Measurements from ENCODE around the gene MITF.

MITF gene

GRCh38 chr3:69823743-69824142 lies 84.5 kb downstream of the MITF start:
- no peaks in the 10 kb centered on the region for H3K36me3 ChIP-seq (ENCODE audit: control insufficient read depth, low read length)
- no peaks in the 10 kb centered on the region for H4K20me1 ChIP-seq (ENCODE audit: control insufficient read depth, insufficient read depth, low read depth, low read length)

DNA sequence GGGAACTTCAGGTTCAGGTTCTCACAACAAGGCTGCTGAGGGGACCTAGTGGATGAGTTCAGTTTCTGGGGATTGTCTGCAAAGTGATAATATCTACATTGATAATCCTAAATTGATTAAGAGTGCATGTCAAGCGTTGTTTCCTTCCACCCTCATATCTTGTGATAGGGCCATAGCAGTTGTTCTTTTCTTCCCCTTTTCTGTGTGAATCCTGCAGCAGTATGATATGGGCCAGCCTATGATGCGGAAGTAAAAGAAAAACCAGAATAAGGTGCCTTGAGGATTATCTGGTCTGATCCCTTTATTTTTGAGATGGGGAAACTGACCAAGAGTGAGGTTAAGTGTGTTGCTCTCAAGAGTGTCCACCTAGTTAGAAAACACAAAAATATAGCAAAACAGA lies 86.2 kb downstream of the MITF start:
- no peak overlapping the region for H3K4me2 ChIP-seq (ENCODE audit: low read length)
- H4K20me1 ChIP-seq (ENCODE audit: control insufficient read depth, insufficient read depth, low read depth, low read length), result no peaks in the 10 kb centered on the region
- no peaks in the 10 kb centered on the region for H3K4me1 ChIP-seq (ENCODE audit: control insufficient read depth, low read length)
- no peaks in the 10 kb centered on the region for H3F3A ChIP-seq (ENCODE audit: control insufficient read depth, insufficient read depth)
- H3K79me2 ChIP-seq (ENCODE audit: control insufficient read depth, low read length), result no peaks in the 10 kb centered on the region
- no peak overlapping the region for H3K4me3 ChIP-seq (ENCODE audit: low read length)
- TF ChIP-seq EZH2phosphoT487 (IDR thresholded peaks at IDR 0.05; ENCODE audit: borderline replicate concordance, low read length), result no peak
- TF ChIP-seq CTCF (IDR thresholded peaks at IDR 0.05; ENCODE audit: low read depth, low read length, poor library complexity, severe bottlenecking), result no peak
- H3K9me2 ChIP-seq (replicated peaks; ENCODE audit: control insufficient read depth, low read length), result no peaks in the 10 kb centered on the region
- H3K27me3 ChIP-seq (ENCODE audit: control insufficient read depth, low read length), result no peaks in the 10 kb centered on the region
- no peak overlapping the region for H3K27ac ChIP-seq (ENCODE audit: low read depth, low read length)
- no peaks in the 10 kb centered on the region for H3K36me3 ChIP-seq (ENCODE audit: control insufficient read depth, low read length)
- no peaks in the 10 kb centered on the region for H3K9me3 ChIP-seq (ENCODE audit: control insufficient read depth, insufficient read depth, low read length)

More at GRCh38 chr3:69823743-69824142, 84.5 kb downstream of the MITF start:
- H3K4me1 ChIP-seq (ENCODE audit: control insufficient read depth, low read length), result no peaks in the 10 kb centered on the region
- no peaks in the 10 kb centered on the region for H3F3A ChIP-seq (ENCODE audit: control insufficient read depth, insufficient read depth)
- no peak overlapping the region for H3K4me3 ChIP-seq (ENCODE audit: low read length)
- TF ChIP-seq CTCF (IDR thresholded peaks at IDR 0.05; ENCODE audit: low read depth, low read length, poor library complexity, severe bottlenecking) (no peak), EZH2phosphoT487 (IDR thresholded peaks at IDR 0.05; ENCODE audit: borderline replicate concordance, low read length) (no peak)
- H3K27ac ChIP-seq (ENCODE audit: low read depth, low read length), result no peak overlapping the region
- H3K27me3 ChIP-seq (ENCODE audit: control insufficient read depth, low read length), result no peaks in the 10 kb centered on the region
- H3K4me2 ChIP-seq (ENCODE audit: low read length), result no peak overlapping the region
- no peaks in the 10 kb centered on the region for H3K9me2 ChIP-seq (replicated peaks; ENCODE audit: control insufficient read depth, low read length)
- no peaks in the 10 kb centered on the region for H3K79me2 ChIP-seq (ENCODE audit: control insufficient read depth, low read length)
- no peaks in the 10 kb centered on the region for H3K9me3 ChIP-seq (ENCODE audit: control insufficient read depth, insufficient read depth, low read length)

- H3K4me2 ChIP-seq (ENCODE audit: low read length), result no peak overlapping the region
- H4K20me1 ChIP-seq (ENCODE audit: control insufficient read depth, insufficient read depth, low read depth, low read length), result no peaks in the 10 kb centered on the region
- H3K27me3 ChIP-seq (ENCODE audit: control insufficient read depth, low read length), result no peaks in the 10 kb centered on the region
- H3F3A ChIP-seq (ENCODE audit: control insufficient read depth, insufficient read depth), result no peaks in the 10 kb centered on the region
- no peaks in the 10 kb centered on the region for H3K79me2 ChIP-seq (ENCODE audit: control insufficient read depth, low read length)
- no peak for TF ChIP-seq CTCF (IDR thresholded peaks at IDR 0.05; ENCODE audit: low read depth, low read length, poor library complexity, severe bottlenecking)
- no peak for TF ChIP-seq EZH2phosphoT487 (IDR thresholded peaks at IDR 0.05; ENCODE audit: borderline replicate concordance, low read length)
- no peaks in the 10 kb centered on the region for H3K36me3 ChIP-seq (ENCODE audit: control insufficient read depth, low read length)
- no peaks in the 10 kb centered on the region for H3K9me2 ChIP-seq (replicated peaks; ENCODE audit: control insufficient read depth, low read length)
- no peak overlapping the region for H3K27ac ChIP-seq (ENCODE audit: low read depth, low read length)
- H3K4me1 ChIP-seq (ENCODE audit: control insufficient read depth, low read length), result no peaks in the 10 kb centered on the region
- no peaks in the 10 kb centered on the region for H3K9me3 ChIP-seq (ENCODE audit: control insufficient read depth, insufficient read depth, low read length)
- no peak overlapping the region for H3K4me3 ChIP-seq (ENCODE audit: low read length)
Measured at GRCh38 chr3:69827127-69827526, 87.9 kb downstream of the MITF start.

DNA sequence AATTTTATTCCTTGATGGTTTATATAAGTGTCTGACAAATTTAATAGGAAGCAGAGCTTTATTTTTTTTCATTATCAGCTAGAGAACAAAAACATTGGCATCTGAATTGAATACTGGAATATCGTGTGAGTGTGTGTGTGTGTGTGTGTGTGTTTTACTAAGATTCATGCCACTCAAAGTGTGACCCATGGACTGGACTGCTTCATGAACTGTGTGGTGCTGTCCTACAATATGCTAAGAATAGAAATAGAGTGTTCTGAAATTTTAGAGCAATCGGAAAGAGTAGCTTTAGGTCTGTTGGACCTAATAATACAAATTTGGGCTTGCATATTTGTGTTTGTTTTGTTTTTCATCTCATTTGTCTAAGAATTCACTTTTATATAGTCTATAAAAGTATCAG lies 89.6 kb downstream of the MITF start:
- no peaks in the 10 kb centered on the region for H3K9me3 ChIP-seq (ENCODE audit: control insufficient read depth, insufficient read depth, low read length)
- H3F3A ChIP-seq (ENCODE audit: control insufficient read depth, insufficient read depth), result no peaks in the 10 kb centered on the region
- no peak overlapping the region for H3K4me3 ChIP-seq (ENCODE audit: low read length)
- no peaks in the 10 kb centered on the region for H3K9me2 ChIP-seq (replicated peaks; ENCODE audit: control insufficient read depth, low read length)
- H3K79me2 ChIP-seq (ENCODE audit: control insufficient read depth, low read length), result no peaks in the 10 kb centered on the region
- H4K20me1 ChIP-seq (ENCODE audit: control insufficient read depth, insufficient read depth, low read depth, low read length), result no peaks in the 10 kb centered on the region
- no peaks in the 10 kb centered on the region for H3K4me1 ChIP-seq (ENCODE audit: control insufficient read depth, low read length)
- H3K36me3 ChIP-seq (ENCODE audit: control insufficient read depth, low read length), result no peaks in the 10 kb centered on the region
- TF ChIP-seq EZH2phosphoT487 (IDR thresholded peaks at IDR 0.05; ENCODE audit: borderline replicate concordance, low read length), result no peak
- no peak for TF ChIP-seq CTCF (IDR thresholded peaks at IDR 0.05; ENCODE audit: low read depth, low read length, poor library complexity, severe bottlenecking)
- H3K27ac ChIP-seq (ENCODE audit: low read depth, low read length), result no peak overlapping the region
- no peak overlapping the region for H3K4me2 ChIP-seq (ENCODE audit: low read length)
- no peaks in the 10 kb centered on the region for H3K27me3 ChIP-seq (ENCODE audit: control insufficient read depth, low read length)
